SK-MEL-5 (cell line): Measurements from ENCODE around the gene RPL7L1. TPM values are rescaled to one million over a fixed set of nuclear protein-coding genes. Genes with fewer than 3 reads are reported as not detected.
"Not testable (repeated sequence)": the region's sequence is repeated elsewhere in the genome, so short reads cannot be mapped to it uniquely, and the experiment has no call there.

ENCODE experiments used
- DNase-seq: peaks from one replicate; pipeline ENCODE4 v3.0.0-alpha.2; 2016; ENCODE audit warnings: low read depth, low spot score
- in situ Hi-C: cut with HindIII; loops from 2 replicates; pipeline ENCODE4 v1.10.0; 2016; ENCODE audit warnings: low sequenced_read_pairs, high pct_unique_total_duplicates, low pct_unique_long_range_greater_than_20kb
- total RNA-seq: library from RNA; depleted of rRNA; stranded (reverse); fragments of >200 nt; shearing (Covaris generic); gene quantifications from 2 replicates; pipeline ENCODE4 v1.2.3, GENCODE V29; 2014

RPL7L1 gene
- total RNA-seq, 1 experiment from 2014 or later = 112 TPM

DNA sequence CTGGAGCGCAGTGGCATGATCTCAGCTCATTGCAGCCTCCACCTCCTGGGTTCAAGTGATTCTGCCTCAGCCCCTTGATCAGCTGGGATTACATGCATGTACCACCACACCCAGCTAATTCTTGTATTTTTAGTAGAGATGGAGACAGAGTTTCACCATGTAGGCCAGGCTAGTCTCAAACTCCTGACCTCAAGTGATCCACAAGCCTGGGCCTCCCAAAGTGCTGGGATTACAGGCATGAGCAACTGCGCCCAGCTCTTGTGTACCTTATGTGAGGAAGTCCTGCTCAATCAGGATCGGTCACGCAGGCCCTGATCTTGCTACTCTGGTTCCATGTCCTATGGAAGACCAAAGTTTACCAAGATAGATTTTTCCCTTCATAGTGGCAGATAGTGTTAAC, 8.8 kb downstream of the RPL7L1 start:
- in situ Hi-C loops, DNase-seq: not testable (repeated sequence)

GRCh38 chr6:42889815-42890214, 10.4 kb downstream of the RPL7L1 start:
- no peak for DNase-seq
- in situ Hi-C loops = no loop called here

- in situ Hi-C loops = no loop called here
- peak; percentile 93 for DNase-seq
Measured at GRCh38 chr6:42890311-42891198, 11.1 kb downstream of the RPL7L1 start.

GRCh38 chr6:42891199-42891722, 11.8 kb downstream of the RPL7L1 start:
- no peak for DNase-seq
- in situ Hi-C loops = no loop called here

DNA sequence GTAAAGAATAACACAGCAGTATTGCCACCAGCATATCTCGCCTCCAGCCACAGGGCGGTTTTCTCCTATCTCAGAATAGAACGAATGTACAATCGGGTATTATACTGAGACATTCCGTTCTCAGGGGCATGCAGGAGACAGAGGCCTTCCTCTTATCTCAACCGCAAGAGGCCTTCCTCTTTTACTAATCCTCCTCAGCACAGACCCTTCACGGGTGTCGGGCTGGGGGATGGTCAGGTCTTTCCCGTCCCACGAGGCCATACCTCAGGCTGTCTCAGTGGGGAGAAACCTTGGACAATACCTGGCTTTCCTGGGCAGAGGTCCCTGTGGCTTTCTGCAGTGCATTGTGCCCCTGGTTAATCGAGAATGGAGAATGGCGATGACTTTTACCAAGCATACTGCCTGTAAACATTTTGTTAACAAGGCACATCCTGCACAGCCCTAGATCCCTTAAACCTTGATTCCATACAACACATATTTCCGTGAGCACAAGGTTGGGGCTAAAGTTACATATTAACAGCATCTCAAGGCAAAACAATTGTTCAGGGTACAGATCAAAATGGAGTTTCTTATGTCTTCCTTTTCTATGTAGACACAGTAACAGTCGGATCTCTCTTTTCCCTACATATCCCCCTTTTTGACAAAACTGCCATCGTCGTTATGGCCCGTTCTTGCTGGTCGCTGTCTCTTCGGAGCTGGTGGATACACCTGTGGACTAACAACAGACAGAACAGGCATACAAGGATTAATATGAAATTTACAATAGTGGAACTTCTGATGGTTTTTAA, 14.8 kb downstream of the RPL7L1 start:
- peak; percentile 73 for DNase-seq
- in situ Hi-C loops = not testable (repeated sequence)

- no peak for DNase-seq
- in situ Hi-C loops = no loop called here
Measured at GRCh38 chr6:42896178-42896719, 16.8 kb downstream of the RPL7L1 start.

DNA sequence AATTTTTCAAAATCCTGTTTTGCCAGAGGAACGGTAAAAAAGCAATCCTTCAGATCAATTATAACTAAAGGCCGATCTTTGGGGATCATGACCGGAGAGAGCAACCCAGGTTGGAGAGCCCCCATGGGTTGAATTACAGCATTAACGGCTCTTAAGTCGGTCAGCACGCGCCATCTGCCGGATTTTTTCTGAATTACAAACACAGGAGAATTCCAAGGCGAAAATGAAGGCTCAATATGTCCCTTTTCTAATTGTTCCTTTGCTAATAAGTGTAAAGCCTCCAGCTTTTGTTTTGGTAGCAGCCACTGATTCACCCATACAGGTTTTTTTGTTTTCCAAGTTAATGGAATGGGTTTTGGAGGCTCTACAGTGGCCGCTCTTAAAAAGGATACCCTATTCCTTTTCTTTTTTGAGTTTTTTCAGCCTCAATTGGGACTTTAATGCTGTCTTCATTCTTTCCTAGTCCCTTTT, 19.5 kb downstream of the RPL7L1 start:
- DNase-seq = peak; percentile 71
- in situ Hi-C loops = no loop called here

DNA sequence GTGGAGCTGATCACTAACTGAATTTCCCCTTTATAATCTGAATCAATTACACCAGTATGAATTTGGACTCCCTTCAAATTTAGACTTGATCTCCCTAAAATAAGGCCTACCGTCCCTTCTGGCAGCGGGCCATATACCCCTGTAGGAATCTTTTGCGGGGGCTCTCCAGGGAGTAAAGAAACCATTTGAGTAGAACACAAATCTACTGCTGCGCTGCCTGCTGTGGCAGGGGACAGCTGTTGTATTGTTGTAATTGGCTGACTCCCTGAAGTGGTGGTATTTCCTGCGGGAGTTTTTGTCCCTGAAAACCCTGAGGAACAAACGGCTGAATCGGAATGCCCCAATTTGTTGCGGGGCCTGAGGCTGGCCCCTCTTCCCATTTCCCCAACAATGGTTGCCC, 20.5 kb downstream of the RPL7L1 start:
- DNase-seq = no peak
- in situ Hi-C loops = no loop called here

GRCh38 chr6:42901538-42901957, 22.1 kb downstream of the RPL7L1 start:
- in situ Hi-C loops = no loop called here
- DNase-seq = peak; percentile 89

- in situ Hi-C loops = not testable (repeated sequence)
Measured at GRCh38 chr6:42902429-42903263, 23.2 kb downstream of the RPL7L1 start.

GRCh38 chr6:42904467-42904866, 25.1 kb downstream of the RPL7L1 start:
- DNase-seq = no peak
- in situ Hi-C loops = no loop called here

More at GRCh38 chr6:42902429-42903263, 23.2 kb downstream of the RPL7L1 start:
- not testable (repeated sequence) for DNase-seq

GRCh38 chr6:42907336-42907735, 27.9 kb downstream of the RPL7L1 start:
- no peak for DNase-seq
- in situ Hi-C loops = no loop called here

DNA sequence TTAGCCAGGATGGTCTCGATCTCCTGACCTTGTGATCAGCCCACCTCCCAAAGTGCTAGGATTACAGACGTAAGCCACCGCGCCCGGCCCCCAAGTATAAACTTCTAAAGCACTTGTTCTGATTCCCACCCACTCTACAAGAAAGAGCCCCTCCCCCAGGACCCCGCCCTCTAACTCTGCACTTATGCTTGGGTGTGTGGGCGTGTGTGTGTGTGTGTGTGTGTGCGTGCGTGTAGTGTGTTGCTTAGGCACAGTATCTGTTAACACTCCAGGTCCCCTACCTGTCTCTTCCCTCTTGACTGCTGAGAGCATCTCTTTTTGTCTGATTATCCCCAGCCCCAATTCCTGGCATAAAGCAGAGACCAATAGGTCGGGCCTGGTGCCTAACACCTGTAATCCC, 30.4 kb downstream of the RPL7L1 start:
- no peak for DNase-seq
- in situ Hi-C loops = no loop called here

- DNase-seq = no peak
- in situ Hi-C loops = no loop called here
Measured at GRCh38 chr6:42911171-42912021, 32.0 kb downstream of the RPL7L1 start.

GRCh38 chr6:42914546-42914945, 35.1 kb downstream of the RPL7L1 start:
- DNase-seq = no peak
- in situ Hi-C loops = no loop called here

- no peak for DNase-seq
- in situ Hi-C loops = no loop called here
Measured at GRCh38 chr6:42915732-42916131, 36.3 kb downstream of the RPL7L1 start, which contains the start of gene PTCRA. Gene PTCRA, plus strand, starts transcription at chr6:42916053. Its CDS starts 17 bp downstream, at chr6:42916070.
